Osteoblast (primary cell): ENCODE results near the gene LYST. TPM values are rescaled to one million over a fixed set of nuclear protein-coding genes. Genes with fewer than 3 reads are reported as not detected.

Experiments
- DNase-seq: peaks from one replicate; pipeline ENCODE4 v3.0.0; 2011; ENCODE audit warnings: low spot score, mixed read lengths; ENCODE audit not compliant: insufficient read length; ENCODE audit errors: missing footprints
- H2AFZ ChIP-seq: 2 replicates; pipeline ENCODE4 v1.6.0; 2011; ENCODE audit warnings: mild to moderate bottlenecking, low read length
- H3K27ac ChIP-seq: 2 replicates; pipeline ENCODE4 v1.5.1; 2011; ENCODE audit warnings: mild to moderate bottlenecking, low read depth, low read length, moderate library complexity
- H3K27me3 ChIP-seq: 2 replicates; pipeline ENCODE4 v1.6.0; 2012; ENCODE audit warnings: mild to moderate bottlenecking, control low read depth, inconsistent platforms, low read length, moderate library complexity; ENCODE audit not compliant: insufficient read depth
- H3K36me3 ChIP-seq: 2 replicates; pipeline ENCODE4 v1.5.1; 2011; ENCODE audit warnings: mild to moderate bottlenecking, low read length, control low read depth, moderate library complexity; ENCODE audit not compliant: insufficient read depth
- H3K4me1 ChIP-seq: 2 replicates; pipeline ENCODE4 v1.5.1; 2011; ENCODE audit warnings: mild to moderate bottlenecking, low read length, control low read depth, moderate library complexity; ENCODE audit not compliant: insufficient read depth
- H3K4me2 ChIP-seq: 2 replicates; pipeline ENCODE4 v1.6.0; 2011; ENCODE audit warnings: mild to moderate bottlenecking, low read length; ENCODE audit not compliant: insufficient read depth
- H3K4me3 ChIP-seq: fragments of 200-600 bp; sonication (generic); 3 replicates; pipeline ENCODE4 v1.5.1; 2012; ENCODE audit warnings: mild to moderate bottlenecking, low read length, inconsistent platforms; ENCODE audit not compliant: insufficient read depth
- H3K79me2 ChIP-seq: 2 replicates; pipeline ENCODE4 v1.6.0; 2012; ENCODE audit warnings: mild to moderate bottlenecking, low read length, control low read depth, inconsistent platforms; ENCODE audit not compliant: insufficient read depth
- H3K9me3 ChIP-seq: 2 replicates; pipeline ENCODE4 v1.5.1; 2011; ENCODE audit warnings: low read depth, low read length, control low read depth
- H4K20me1 ChIP-seq: 2 replicates; pipeline ENCODE4 v1.6.0; 2012; ENCODE audit warnings: mild to moderate bottlenecking, low read length, control low read depth; ENCODE audit not compliant: insufficient read depth
- CTCF ChIP-seq: IDR thresholded peaks from 2 replicates; pipeline ENCODE4 v1.5.1; 2011; ENCODE audit warnings: mild to moderate bottlenecking, low read depth, low read length, moderate library complexity; ENCODE audit errors: extremely low read depth
- total RNA-seq: library from RNA; depleted of rRNA; stranded (reverse); fragments of >200 nt; gene quantifications from 2 replicates; pipeline ENCODE4 v1.2.3, GENCODE V29; 2012

Gene LYST
- total RNA-seq, 1 donor, result 63.0 TPM

- H3K36me3 ChIP-seq, result no peaks in the 10 kb centered on the region
- H3K4me2 ChIP-seq, result no peak overlapping the region
- no peak overlapping the region for H2AFZ ChIP-seq
- peak; percentile 39 for DNase-seq
- H3K79me2 ChIP-seq, result no peaks in the 10 kb centered on the region
- no peak overlapping the region for H3K4me3 ChIP-seq
- peaks cover 8% of the 10 kb centered on the region for H3K4me1 ChIP-seq
- H4K20me1 ChIP-seq, result no peaks in the 10 kb centered on the region
- H3K27ac ChIP-seq, result peak overlapping the region; percentile 51
- no peaks in the 10 kb centered on the region for H3K27me3 ChIP-seq
- H3K9me3 ChIP-seq, result no peaks in the 10 kb centered on the region
- peak; percentile 6 for TF ChIP-seq CTCF
Measured at GRCh38 chr1:235821361-235821981, 45.2 kb downstream of the LYST start.

GRCh38 chr1:235820061-235820460 is 46.6 kb downstream of the LYST start:
- no peaks in the 10 kb centered on the region for H3K79me2 ChIP-seq
- no peak overlapping the region for H3K4me3 ChIP-seq
- H3K4me1 ChIP-seq, result peaks cover 8% of the 10 kb centered on the region
- no peak for TF ChIP-seq CTCF
- no peak overlapping the region for H2AFZ ChIP-seq
- no peaks in the 10 kb centered on the region for H3K36me3 ChIP-seq
- H4K20me1 ChIP-seq, result no peaks in the 10 kb centered on the region
- no peak overlapping the region for H3K4me2 ChIP-seq
- H3K27me3 ChIP-seq, result no peaks in the 10 kb centered on the region
- H3K9me3 ChIP-seq, result no peaks in the 10 kb centered on the region
- DNase-seq, result no peak
- H3K27ac ChIP-seq, result no peak overlapping the region

GRCh38 chr1:235818632-235819136 is 48.0 kb downstream of the LYST start:
- no peak for TF ChIP-seq CTCF
- H3K27ac ChIP-seq, result no peak overlapping the region
- H4K20me1 ChIP-seq, result no peaks in the 10 kb centered on the region
- no peak overlapping the region for H2AFZ ChIP-seq
- H3K27me3 ChIP-seq, result no peaks in the 10 kb centered on the region
- no peak overlapping the region for H3K4me2 ChIP-seq
- H3K36me3 ChIP-seq, result no peaks in the 10 kb centered on the region
- DNase-seq, result no peak
- H3K9me3 ChIP-seq, result no peaks in the 10 kb centered on the region
- H3K79me2 ChIP-seq, result no peaks in the 10 kb centered on the region
- peaks cover 8% of the 10 kb centered on the region for H3K4me1 ChIP-seq
- no peak overlapping the region for H3K4me3 ChIP-seq

GRCh38 chr1:235817101-235817728 is 49.5 kb downstream of the LYST start:
- Histone ChIP-seq H3K9me3 (no peaks in the 10 kb centered on the region), H2AFZ (no peak overlapping the region), H3K27ac (no peak overlapping the region), H3K79me2 (no peaks in the 10 kb centered on the region), H4K20me1 (no peaks in the 10 kb centered on the region), H3K27me3 (no peaks in the 10 kb centered on the region), H3K4me3 (no peak overlapping the region), H3K4me2 (no peak overlapping the region), H3K4me1 (peaks cover 7% of the 10 kb centered on the region), H3K36me3 (no peaks in the 10 kb centered on the region)
- TF ChIP-seq CTCF, result no peak
- no peak for DNase-seq
